ENCODE results near the gene SLC7A11.

GRCh38 chr4:138234248-138234647, 7.9 kb downstream of the SLC7A11 start:
- TF ChIP-seq CTCF (IDR thresholded peaks at IDR 0.05; ENCODE audit: low read length) (no peak), EZH2 (optimal IDR thresholded peaks at IDR 0.05; ENCODE audit: low read depth, low read length) (no peak), EZH2phosphoT487 (IDR thresholded peaks at IDR 0.05; ENCODE audit: low read length) (no peak)

Data from MM.1S (cell line).